DMS79 treated with DMSO at 0.1 percent for 48 hours (cell line): ENCODE data around the gene TRMU.

Experiments used
- DNase-seq: peaks from one replicate; lab custom pipeline; 2025; lab: John Stamatoyannopoulos, UW

The TRMU gene

GRCh38 chr22:46369716-46370583 is 34.4 kb downstream of the TRMU start:
- DNase-seq = no peak

DNA sequence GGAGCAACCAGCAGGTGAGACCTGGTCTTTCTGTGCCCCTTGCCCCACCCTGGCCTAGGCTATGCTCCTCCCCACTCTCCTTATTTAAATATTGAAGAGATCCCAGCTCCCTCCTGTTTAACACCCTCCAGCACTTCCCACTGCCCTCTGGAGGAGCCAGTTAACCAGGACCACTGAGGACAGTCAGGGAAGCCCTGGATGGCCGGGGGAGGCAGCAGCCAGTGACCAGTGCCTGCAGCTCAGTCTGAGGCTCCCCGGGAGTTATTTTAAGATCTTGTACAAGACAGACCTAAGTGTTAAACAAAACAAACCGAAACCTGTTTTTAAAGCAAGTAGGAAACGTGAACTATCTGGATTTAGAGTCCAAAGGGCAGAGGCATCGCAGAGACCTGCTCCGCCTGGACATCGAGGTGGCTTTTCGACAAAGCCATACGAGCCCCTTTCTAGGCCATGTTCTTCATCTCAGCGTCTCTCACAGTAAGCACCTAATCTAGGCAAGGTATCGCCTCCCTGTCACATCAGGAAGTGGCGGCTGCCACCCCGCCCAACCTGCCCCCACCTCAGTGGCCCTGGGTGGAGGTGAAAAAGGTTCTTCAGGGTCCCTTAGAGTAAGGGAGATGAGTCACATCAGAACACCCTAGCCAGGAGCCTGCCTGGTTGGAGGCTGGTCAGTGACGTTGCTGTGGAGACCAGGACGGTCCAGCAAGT is 35.2 kb downstream of the TRMU start:
- no peak for DNase-seq

DNA sequence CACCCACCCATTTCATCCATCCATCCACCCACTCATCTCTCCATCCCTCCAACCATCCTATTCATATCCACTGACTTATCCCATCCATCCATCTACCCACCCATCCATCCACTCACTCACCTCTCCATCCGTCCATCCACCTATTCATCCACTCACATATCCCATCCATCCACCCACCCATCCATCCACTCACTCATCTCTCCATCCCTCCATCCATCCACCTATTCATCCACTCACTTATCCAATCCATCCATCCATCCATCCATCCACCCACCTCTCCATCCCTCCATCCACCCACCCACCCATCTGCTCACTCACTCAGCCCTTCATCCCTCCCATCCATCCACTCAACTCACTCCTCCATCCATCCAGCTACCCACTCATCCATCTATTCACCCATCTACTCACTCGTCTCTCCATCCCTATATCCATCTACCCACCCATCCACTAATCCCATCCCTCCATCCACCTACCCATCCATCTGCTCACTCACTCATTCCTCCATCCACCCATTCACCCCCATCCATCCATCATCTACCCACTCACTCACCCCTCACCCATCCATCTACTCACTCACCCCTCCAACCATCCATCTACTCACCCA is 36.2 kb downstream of the TRMU start:
- DNase-seq = no peak

GRCh38 chr22:46372686-46373085 is 37.2 kb downstream of the TRMU start:
- DNase-seq = no peak

GRCh38 chr22:46373159-46373558 is 37.6 kb downstream of the TRMU start:
- DNase-seq = peak; percentile 30

GRCh38 chr22:46373921-46374662 is 38.6 kb downstream of the TRMU start:
- peak; percentile 82 for DNase-seq

- no peak for DNase-seq
These were observed 39.4 kb downstream of the TRMU start for GRCh38 chr22:46374663-46375474.

DNA sequence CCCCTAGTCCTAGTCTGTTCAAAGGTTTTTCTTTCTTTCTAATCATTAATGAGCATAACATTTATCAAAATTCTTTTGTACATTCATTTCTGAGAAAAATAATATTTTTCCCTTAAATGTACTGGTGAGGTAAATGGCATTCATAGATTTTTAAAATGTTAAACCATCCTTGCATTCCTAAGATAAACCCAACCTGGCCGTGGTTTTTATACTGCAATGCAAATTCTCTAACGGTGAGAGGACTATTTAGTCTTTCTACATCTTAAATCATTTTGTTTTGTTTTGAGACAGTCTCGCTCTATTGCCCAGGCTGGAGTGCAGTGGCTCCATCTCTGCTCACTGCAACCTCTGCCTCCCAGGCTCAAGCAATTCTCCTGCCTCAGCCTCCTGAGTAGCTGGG is 40.6 kb downstream of the TRMU start:
- DNase-seq = no peak

DNA sequence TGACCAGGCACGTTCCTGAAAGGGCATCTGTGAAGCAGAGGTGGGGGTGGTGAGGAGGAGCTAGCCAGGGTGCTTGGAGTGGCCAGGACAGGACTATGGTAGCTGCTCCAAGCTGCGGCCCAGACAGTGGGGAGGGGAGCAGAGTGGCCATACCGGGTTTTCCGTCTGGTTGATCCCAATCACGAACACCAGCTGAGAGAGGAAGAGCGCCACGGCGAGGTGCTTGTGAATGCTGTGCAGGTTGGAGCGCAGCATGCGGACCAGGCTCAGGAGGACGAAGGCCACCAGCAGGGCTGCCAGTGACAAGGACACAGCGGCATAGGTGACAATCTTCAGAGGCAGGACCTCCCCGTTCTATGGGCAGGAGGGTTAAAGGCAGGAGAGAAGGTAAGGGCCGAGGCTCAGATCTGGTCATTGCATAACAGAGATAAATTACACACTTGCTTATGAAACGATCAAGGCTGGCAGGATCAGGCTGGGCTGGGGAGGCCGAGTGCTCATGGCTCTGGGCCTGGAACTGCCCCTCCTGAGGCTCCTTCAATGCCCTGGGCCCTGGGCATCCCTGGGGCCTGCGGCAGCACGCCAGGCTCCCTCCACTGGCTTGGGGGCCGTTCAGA is 41.5 kb downstream of the TRMU start:
- no peak for DNase-seq

- peak; percentile 6 for DNase-seq
These were observed 42.3 kb downstream of the TRMU start for GRCh38 chr22:46377525-46378425.

- no peak for DNase-seq
These were observed 43.0 kb downstream of the TRMU start for GRCh38 chr22:46378426-46379065.

- no peak for DNase-seq
These were observed 43.8 kb downstream of the TRMU start for GRCh38 chr22:46379066-46379930.

DNA sequence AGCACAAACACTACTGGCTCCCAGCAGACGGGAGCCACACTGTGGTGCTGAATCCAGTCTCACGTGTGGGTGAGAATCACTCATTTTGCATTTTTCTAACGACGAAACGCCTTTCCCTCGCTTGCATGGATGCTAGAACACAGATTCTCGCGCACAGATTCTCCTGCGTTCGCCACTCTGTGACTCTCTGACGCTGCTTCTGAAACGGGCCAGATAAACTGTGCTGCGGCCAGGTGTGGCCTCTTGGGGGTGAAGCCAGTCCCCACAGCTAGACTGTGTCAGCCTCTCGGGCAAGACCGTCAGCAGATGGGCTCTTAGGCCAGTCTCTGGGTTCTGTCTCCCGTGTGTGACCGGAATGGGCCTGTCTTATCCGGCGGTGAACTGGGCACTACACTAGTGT is 44.6 kb downstream of the TRMU start:
- no peak for DNase-seq

DNA sequence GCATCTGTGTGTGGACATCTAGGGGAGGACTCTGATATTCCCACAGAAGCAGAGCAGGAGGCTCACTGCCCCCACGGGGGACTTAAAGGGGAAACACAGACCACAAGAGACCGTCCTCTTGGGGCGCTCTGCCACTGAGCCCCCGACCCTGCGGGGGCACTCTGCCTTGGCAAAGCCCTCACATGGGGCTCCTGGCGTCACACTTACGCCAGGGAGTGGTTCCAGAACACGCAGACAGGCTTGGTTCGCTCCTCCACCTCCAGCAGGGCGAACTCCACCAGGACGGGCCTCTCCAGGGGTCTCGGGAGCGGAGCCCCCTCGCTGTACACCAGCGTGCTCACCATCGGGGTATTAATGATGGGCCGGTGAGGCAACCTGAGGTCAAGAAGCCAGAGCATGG is 45.1 kb downstream of the TRMU start:
- DNase-seq = no peak

GRCh38 chr22:46381142-46381541 is 45.6 kb downstream of the TRMU start:
- no peak for DNase-seq

DNA sequence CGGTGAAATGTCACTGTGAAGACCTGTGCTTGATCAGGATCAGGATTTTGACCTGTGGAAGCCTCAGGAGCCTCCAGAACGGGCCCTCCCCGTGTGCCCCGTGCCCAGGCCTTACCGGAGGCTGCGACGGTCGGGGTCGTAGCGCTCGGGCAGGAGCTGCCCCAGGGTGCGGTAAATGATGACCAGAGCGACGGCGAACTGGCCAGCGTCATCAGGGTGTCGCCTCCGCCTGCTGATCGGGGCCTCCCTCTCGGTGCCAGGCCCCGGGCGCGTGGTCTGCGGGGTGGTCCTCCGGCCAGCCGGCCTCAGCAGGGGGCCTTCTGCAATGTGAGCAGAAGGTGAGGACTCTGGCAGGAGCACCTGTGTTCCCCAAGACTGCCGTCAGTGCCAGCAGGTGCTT is 46.2 kb downstream of the TRMU start:
- no peak for DNase-seq

DNA sequence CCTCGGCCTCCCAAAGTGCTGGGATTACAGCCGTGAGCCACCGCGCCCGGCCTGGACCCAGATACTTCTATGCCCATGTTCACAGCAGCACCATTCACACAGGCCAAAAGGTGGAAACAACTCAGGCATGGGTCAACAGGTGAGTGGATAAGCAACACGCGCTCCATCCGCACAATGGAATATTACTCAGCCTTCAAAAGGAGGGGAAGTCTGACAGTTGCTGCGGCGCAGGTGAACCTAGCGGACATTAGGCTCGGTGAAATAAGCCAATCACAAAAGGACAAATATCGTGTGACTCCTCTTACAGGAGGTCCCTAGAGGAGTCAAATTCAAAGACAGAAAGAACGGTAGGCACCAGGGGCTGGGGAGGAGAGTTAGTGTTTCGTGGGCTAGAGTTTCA is 47.0 kb downstream of the TRMU start:
- no peak for DNase-seq

GRCh38 chr22:46386312-46386711 is 50.8 kb downstream of the TRMU start:
- DNase-seq = no peak
